ENCODE data around the gene ASIC3.

The ASIC3 gene

DNA sequence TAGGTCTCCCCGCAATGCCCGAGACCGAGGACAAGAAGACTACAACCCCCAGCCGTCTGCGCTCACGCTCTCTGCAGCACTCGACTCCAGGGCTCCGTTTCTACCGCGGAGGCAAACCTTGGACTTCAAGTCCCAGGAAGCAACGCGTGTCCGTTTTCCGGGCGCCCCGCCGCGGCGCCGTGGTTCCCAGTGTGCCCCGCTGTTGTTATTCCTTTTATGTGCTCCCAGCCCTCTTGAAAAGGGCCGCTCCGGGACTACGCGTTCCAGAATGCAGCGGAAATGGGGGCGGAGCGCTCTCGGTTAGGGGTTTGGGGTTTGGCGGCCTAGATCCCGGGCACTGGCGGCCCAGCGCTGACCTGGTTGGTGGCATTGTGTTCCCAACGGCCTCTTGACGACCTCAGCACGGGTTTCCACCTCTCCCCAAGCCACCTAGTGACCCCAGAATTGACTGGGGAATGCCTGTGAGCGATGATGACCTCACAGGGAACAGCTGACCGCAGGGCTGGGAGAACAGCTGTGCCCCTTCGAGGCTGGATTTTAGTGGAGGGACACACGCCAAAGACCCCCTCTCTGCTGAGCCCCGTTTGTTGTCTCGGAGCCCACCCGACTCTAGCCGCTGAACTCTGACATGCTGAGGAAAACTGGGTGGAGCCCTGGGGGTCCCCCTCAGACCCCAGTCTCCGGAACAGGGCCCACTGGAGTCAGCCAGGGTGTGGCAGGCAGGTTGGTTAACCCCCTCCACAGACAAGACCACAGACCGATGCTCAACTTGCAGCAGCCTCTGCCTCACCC is 9.9 kb downstream of the ASIC3 start:
- peak; percentile 99 for DNase-seq

- DNase-seq, result peak; percentile 33
Measured at GRCh38 chr7:151058781-151059366, 10.5 kb downstream of the ASIC3 start.

DNA sequence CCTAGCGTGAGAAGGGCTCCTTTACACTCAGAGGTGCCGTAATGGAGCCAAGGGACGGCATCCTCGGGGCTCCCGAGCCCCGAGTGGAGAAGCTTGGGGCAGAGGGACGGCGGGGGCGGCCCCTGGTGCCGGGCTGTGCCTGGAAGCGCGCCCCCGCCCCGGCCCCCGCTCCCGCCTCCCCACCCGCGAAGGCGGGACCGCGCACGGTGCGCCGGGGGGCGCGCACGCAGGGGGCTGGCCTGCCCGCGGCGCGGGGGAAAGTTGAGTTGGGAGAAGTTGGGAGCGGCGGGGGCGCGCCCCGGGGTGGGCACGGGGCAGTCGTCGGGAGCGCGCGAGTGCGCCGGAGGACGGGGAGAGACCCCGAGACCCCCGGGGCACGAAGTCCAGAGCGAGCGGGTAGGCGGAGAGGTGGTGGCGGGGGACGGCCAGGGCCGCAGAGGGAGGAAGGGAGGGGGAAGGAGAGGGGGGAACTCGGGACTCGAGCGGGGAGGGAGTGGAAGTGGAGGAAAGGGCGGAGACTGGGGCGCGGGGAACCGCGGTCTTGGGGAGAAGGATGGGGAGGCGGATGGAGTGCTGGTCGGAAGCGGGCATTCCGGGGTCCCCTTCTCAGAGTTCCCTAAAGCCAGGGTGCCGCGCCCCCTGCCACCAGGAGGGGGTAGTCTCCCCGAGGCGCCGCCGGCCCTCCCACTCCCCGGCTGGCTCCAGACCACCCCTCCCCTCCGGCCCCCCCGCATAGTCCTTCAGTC is 11.2 kb downstream of the ASIC3 start, which contains the start of gene SLC4A2:
Gene SLC4A2, plus strand, starts transcription at position 223 of the 746 bp plus-strand sequence. CDS start 2,399 bp downstream, outside the sequence.
- DNase-seq, result peak; percentile 63

DNA sequence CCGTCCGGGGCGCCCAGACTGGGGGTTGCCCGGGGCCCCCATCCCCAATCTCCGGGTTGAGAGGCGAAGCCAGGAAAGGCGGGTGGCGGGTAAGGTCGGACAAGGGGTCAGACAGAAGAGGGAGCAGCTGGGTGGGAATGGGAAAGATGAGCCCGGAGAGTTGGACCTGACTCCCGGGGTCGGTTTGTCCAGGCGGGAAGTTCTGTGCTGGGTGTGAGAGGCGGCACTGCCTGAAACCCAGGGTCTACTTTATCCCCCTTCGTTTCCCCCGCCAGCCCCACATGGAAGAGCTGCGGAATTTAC is 11.7 kb downstream of the ASIC3 start:
- DNase-seq, result no peak

DNA sequence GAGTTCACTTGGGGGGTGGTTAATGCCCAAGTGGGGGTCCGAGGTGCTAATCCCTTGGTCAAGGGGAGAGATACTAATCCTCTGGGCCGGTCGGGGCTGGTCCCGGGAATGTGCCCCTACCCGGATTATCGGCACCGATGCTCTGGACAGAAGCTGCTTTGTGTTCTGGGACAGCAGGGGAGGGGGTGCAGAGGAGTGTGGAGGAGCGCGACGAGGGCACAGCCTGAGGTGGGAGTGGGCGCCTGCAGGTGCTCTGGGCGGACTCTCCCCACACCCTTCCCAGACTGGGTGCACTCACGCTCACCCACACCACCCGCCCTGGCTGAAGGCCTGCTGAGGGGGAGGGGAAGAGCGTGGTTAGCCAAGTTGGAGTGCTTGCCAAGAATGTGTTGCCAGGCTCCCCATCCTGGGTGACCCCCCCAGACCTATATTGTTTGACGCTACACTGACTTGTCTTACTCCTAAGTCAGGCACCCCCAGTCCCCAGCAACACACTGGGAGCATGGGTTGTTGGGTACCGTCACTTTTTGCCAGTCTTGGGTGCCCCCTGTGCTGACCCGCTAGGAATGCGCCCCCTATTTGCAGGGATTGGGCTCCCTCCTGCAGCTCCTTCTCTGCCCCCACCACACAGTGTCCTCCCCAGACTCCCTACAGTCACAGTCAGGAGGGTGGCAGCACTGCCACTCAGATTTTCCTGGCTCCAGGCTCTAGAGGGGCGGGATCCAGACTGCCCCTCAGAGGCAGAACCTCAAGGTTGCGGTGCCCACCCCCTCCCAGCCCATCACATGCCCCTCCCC is 12.3 kb downstream of the ASIC3 start:
- DNase-seq, result peak; percentile 13

GRCh38 chr7:151061213-151062110 is 13.1 kb downstream of the ASIC3 start:
- DNase-seq, result no peak

DNA sequence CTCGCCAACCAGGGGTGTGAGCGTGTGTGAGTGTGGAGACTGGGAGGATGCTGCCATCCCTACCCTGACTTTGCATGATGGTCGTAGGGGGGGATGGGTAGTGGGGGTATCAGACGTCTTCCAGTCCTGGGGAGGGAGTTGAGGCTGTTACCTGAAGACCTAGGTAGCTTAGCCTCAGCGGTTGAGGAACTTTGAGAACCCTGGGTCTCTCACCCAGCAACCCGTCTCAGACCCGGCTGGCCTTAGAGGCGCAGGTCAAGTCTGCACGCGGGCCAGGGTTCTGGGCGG is 13.7 kb downstream of the ASIC3 start:
- no peak for DNase-seq

DNA sequence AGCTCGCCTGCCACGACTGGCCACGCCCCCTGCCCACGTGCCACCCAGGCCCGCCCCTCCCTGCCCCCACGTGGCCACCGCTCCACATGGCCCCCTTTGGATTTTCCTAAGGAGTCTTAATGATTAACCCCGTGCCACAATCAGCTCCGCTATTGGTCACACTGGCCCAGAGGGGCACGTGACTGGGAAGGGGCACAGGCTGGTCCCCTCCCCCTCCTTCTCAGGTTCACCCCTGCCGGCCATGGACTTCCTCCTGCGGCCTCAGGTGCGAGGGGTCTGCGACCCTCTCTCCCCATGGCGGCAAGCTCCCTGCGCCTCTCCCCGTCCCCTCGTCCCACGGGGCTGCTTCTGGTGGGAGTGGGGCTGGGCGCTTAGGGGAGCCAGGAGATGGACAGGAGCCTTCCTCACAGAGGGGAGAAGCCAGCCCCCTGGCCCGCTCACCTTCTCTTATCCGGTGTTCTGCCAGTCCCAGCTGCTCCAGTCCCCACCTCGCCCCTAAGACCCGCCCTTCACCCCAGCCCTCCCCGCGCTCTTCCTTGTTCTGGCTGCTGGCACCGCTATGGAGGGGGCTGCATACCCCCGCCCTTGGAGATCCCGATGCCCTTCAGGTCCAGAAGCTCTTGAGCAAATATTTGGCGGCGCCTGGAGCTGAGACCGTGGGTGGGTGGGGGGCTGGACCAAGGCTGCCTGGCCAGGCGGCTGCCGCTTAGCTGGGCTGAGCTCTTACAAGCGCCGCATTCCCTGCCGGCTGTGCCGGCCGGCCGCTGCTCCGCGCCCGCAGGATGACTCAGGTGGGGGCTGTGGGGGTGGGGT is 14.3 kb downstream of the ASIC3 start:
- no peak for DNase-seq

- no peak for DNase-seq
Measured at GRCh38 chr7:151063212-151063561, 14.9 kb downstream of the ASIC3 start.

GRCh38 chr7:151064454-151064853 is 16.1 kb downstream of the ASIC3 start:
- no peak for DNase-seq

DNA sequence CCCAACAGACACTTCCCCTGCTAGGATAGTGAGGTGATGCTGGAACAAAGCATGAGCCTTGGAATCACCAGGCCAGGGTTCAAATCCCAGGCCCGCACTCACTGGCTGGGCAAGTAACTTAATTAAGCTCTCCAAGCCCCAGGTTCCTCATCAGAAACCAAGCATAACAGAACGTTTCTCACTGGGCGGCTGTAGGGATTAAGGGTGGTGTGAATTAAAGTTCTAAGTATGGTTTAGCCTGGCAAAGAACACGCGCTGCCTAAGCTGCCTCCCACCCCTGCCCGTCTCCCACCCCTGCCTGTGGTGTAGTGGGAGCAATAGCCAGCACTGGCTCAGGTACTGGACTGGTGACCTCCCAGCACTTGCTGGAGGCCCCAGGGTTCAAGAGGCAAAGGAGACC is 16.7 kb downstream of the ASIC3 start:
- no peak for DNase-seq

- DNase-seq, result no peak
Measured at GRCh38 chr7:151065516-151065915, 17.2 kb downstream of the ASIC3 start.

DNA sequence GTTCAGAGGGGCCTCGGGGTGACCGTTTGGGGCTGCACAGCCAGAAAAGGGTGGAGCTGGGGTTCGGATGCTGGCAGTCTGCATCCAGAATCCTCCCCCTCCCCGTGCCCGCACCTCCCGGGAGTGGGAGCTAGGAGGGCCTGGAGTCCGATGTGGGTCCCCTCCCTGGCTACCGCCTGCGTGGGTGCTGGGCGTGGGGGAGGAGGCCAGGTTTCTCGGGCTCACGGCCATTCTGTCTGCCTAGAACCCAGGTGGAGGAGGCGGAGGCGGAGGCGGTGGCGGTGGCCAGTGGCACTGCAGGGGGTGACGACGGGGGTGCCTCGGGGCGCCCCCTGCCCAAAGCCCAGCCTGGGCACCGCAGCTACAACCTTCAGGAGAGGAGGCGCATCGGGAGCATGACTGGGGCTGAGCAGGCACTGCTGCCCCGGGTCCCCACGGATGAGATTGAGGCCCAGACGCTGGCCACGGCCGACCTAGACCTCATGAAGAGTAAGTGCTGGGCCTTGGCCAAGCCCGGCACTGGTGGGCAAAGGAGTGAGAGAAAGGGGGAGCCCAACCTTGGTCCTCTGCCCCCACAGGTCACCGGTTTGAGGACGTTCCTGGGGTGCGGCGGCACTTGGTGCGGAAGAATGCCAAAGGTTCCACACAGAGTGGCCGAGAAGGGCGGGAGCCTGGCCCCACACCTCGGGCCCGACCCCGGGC is 18.1 kb downstream of the ASIC3 start:
- no peak for DNase-seq

DNA sequence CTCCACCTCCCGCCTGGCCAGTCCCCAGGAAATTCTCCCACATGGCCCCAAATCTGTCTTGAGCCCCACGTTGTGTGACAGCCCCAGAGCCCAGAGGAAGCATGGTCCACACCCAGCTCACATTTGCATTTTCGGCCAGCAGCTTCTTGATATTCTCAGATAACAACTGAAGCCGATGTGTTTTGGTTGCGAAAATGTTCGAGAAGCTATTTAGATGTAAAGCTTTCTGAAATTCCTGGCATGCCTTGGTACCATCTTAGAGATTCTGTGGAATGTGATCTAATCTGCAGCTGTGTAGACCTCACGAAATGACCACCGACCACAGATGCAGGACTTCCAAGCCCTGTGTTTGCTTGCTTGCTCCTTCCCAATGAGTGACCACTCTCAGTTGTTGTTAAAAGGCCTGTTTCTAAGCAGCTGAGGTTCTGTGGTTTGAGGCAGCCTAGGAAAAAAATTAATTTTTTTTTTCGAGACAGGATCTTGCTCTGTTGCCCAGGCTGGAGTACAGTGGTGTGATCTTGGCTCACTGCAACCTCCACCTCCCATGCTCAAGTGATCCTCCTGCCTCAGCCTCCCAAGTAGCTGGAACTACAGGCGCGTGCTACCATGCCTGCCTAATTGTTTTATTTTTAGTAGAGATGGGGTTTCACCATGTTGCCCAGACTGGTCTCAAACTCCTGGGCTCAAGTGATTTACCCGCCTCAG is 19.9 kb downstream of the ASIC3 start:
- no peak for DNase-seq

DNA sequence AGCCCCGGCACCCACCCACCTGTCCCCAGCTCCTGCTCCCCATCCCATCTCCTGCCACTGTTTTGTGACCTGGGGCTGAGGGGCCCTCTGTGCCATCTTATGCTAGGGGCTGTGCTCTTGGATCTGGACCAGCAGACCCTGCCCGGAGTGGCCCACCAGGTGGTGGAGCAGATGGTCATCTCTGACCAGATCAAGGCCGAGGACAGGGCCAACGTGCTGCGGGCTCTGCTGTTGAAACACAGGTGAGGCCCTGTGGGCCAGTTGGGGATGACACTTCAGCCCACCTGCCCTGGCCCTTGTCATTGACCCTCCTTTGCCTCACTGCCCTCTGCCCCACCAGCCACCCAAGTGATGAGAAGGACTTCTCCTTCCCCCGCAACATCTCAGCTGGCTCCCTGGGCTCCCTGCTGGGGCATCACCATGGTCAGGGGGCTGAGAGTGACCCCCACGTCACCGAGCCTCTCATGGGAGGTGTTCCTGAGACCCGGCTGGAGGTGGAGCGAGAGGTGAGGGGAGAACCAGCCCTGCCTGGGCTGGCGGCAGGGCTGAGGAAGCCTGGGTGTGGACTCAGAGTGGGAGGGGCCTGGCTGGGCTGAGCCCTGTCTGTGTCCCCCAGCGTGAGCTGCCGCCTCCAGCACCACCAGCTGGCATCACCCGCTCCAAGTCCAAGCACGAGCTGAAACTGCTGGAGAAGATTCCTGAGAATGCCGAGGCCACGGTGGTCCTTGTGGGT is 21.7 kb downstream of the ASIC3 start:
- DNase-seq, result no peak

DNA sequence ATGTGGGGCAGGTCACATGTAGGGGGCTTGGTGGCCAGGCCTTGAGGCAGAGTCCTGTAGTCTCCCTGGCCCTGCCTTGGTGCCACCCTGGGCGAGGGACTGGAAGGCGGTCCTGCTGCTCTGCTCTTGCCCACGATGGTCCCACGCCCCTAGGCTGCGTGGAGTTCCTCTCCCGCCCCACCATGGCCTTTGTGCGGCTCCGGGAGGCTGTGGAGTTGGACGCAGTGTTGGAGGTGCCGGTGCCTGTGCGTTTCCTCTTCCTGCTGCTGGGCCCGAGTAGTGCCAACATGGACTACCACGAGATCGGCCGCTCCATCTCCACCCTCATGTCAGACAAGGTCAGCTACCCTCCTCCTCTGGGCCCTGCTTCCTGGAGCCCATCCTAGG is 22.2 kb downstream of the ASIC3 start:
- no peak for DNase-seq

GRCh38 chr7:151071032-151071866 is 22.9 kb downstream of the ASIC3 start:
- DNase-seq, result no peak

GRCh38 chr7:151073990-151074389 is 25.7 kb downstream of the ASIC3 start:
- no peak for DNase-seq

Measured in NCI-H146 (cell line).